Muscle of arm (tissue), 12 donors: ENCODE results near the gene STX12. TPM values are rescaled to one million over a fixed set of nuclear protein-coding genes. Genes with fewer than 3 reads are reported as not detected.
A peak's percentile ranks its signal among the peaks of the same experiment; 100 is the strongest.
"Not testable (repeated sequence)": the region's sequence is repeated elsewhere in the genome, so short reads cannot be mapped to it uniquely, and the experiment has no call there.

Source experiments
- DNase-seq: peaks from one replicate; pipeline ENCODE4 v3.0.0-alpha.2; 2013
- polyA plus RNA-seq, 12 donors: library from polyadenylated mRNA; unstranded; fragments of 120-200 nt; gene quantifications; one replicate each; pipeline ENCODE4 v1.2.1, GENCODE V29; 2013; ENCODE audit not compliant: insufficient read length in 12 of 12

STX12 gene
- polyA plus RNA-seq, 12 donors, result 24.1 to 51.0 (median 35.7) TPM; not detected in 1

GRCh38 chr1:27772036-27772931 is 735 bp upstream of the STX12 start:
- peak; percentile 66 for DNase-seq

DNA sequence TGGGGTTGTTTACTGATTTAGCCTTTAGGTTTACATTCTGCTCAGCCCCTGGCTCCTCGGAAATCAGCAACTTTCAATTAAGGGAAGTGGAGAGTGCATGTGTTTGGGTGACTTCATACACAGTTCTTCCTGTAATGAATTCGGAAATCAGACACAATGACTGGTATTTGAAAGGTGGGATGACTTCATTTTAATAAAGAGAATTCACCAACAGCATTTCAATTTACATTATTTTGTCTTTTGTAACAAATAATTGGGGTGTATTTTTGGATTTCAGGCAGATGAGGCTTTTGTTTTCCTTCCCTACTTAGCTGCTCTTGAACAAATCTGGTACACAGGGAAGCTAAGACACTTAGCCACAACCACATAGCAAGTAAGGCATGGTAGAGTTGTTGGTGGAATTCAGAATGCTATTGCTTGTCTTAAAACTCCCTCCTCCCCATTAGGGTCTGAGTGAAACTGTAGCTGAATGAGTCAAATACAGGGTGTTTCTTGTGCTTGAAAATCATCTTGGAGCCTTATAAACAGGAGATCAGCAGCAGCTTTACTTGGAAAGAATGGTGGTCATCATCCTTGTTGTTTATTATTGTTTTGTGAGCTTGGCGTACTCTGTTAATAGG is 917 bp downstream of the STX12 start:
- DNase-seq, result no peak

GRCh38 chr1:27774654-27775053 is 1.6 kb downstream of the STX12 start:
- DNase-seq, result no peak

DNA sequence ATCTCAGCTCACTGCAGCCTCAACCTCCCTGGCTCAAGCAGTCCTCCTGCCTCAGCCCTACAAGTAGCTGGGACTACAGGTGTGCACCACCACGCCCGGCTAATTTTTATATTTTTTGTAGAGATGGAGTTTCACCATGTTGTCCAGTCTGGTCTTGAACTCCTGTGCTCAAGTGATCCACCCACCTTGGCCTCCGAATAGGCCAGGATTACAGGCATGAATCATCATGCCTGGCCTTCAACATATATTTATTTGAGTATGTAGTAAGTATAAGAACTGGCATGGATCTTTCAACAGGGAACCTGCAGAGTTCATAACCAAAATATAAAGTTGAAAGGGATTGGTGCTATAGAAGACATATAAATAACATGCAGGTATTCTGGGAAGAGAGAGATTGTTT is 2.3 kb downstream of the STX12 start:
- DNase-seq, result not testable (repeated sequence)

DNA sequence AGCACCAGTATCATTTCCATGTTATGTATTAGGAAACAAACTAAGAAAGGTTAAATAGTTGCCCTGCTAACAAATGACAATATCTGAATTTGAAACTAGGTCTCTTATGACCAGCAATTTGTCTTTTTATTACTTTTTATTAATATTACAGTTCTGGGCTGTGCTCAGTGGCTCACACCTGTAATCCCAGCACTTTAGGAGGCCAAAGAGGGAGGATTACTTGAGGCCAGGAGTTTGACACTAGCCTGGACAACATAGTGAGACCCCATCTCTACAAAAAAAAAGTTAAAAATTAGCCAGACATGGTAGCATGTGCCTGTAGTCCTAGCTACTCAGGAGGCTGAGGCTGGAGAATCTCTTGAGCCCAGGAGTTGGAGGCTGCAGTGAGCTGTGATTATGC is 3.3 kb downstream of the STX12 start:
- not testable (repeated sequence) for DNase-seq

DNA sequence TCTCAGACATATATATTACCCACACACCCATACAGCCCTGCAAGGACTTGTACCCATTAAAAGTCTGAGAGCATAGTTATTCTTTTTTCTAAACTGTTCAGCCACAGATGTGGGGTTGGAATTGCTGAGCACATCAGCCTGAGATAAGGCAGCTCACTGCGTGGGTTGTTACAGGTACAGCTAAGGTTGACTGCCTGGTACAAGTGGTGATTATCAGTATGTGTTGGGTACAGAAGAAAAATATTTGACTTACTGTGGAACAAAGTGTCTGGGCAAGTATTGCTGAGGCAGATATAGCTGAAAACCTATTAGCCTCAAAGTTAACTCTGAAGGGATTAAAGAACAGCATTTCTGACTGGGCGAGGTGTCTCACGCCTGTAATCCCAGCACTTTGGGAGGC is 5.0 kb downstream of the STX12 start:
- no peak for DNase-seq

GRCh38 chr1:27779122-27779521 is 6.1 kb downstream of the STX12 start:
- DNase-seq, result no peak

GRCh38 chr1:27782950-27783349 is 9.9 kb downstream of the STX12 start:
- DNase-seq, result no peak

- no peak for DNase-seq
These were observed 11.7 kb downstream of the STX12 start for GRCh38 chr1:27784700-27785099.

- no peak for DNase-seq
These were observed 12.9 kb downstream of the STX12 start for GRCh38 chr1:27785781-27786455.

DNA sequence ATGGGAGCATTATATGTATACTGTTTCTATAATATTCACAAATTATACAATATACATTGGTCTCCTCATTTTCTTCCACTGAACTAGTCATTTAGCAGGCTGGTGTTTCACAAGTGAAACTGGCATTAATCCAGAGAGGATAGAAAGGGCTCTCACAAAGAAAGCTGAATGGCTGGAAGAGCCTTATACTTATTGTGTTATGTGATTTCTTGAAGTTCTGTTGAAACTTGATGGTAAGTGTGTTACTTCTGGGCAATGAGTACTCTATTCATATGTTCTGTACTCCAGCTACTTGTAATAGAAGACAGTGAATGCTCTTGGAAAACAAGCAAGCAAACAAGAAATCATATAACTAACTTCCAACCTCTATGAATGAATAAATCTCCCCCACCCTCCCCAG is 14.9 kb downstream of the STX12 start:
- no peak for DNase-seq

DNA sequence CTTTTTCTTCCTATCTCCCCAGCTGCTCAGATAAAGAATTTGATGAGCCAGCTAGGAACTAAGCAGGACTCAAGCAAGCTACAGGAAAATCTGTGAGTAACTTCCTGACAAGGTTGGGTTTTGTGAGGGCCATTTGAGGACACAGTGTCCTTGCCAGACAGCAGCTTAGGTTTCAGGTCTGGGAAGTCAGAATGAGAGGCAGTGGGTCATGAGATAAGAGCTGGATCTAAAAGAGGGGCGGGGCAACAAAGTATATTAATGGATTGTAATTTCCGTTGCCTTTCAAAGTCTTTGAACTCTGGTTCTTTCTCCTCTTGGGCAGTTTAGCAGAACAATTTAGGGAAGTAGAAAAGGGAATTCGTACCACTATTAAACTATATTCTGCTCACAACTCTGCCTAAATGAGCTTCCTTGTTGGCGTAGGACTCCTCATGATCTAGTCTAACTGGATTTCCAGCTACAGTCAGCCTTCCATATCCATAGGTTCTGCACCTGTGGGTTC is 16.6 kb downstream of the STX12 start:
- no peak for DNase-seq

DNA sequence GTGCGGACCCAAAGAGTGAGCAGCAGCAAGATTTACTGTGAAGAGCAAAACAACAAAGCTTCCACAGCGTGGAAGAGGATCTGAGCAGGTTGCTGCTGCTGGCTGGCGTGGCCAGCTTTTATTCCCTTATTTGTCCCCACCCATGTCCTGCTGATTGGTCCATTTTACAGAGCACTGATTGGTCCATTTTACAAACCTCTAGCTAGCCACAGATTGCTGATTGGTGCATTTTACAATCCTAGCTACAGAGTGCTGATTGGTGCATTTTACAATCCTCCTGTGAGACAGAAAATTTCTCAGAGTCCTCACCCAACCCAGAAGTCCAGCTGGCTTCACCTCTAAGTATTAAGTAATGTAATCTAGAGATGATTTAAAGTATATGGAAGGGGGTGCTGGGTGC is 17.3 kb downstream of the STX12 start:
- not testable (repeated sequence) for DNase-seq

DNA sequence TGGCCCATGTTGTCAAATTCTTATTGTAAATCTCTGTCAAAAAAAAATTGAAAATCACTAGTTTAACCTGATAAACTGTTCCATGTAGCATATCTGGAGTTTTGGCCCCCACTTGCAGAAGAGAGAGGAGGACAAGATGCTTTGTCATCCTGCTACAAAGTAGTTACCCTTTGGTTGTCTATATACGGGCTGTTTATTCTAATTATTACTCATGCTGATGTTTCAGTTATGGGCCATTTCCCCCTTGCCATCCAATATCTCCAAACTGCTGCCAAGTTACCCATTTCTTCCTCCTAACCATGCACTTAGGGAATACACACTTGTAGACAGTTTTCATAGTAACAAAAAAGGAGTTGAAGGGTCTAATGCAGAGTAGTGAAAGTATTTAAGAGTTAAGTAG is 22.6 kb downstream of the STX12 start:
- DNase-seq, result no peak

- no peak for DNase-seq
These were observed 31.8 kb downstream of the STX12 start for GRCh38 chr1:27804791-27805190.

GRCh38 chr1:27806758-27807157 is 33.7 kb downstream of the STX12 start:
- no peak for DNase-seq

DNA sequence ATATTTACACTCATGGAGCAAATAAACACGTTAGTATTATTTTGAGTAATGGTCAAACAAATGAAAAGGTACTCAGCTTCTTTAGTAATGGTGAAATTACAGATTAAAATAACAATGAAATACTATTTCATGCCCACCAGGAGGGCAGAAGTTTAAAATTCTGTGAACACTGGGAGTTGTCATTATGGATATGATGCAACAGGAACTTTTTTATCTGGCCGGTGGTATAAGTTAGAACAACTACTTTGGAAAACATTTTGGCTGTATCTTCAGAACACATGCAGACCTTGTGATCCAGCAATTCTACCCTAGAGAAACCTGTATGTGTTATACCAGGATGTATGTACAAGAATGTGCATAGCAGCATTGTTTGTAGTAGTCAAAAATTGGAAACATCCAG is 34.4 kb downstream of the STX12 start:
- DNase-seq, result no peak

GRCh38 chr1:27808131-27808530 is 35.1 kb downstream of the STX12 start:
- not testable (repeated sequence) for DNase-seq

GRCh38 chr1:27809883-27810282 is 36.9 kb downstream of the STX12 start:
- no peak for DNase-seq

- no peak for DNase-seq
These were observed 38.9 kb downstream of the STX12 start for GRCh38 chr1:27811741-27812500.

- DNase-seq, result peak; percentile 10
These were observed 44.1 kb downstream of the STX12 start for GRCh38 chr1:27816921-27817630.
